NCI-H128 (cell line): Measurements from ENCODE around the gene GCH1.
A peak's percentile ranks its signal among the peaks of the same experiment; 100 is the strongest.
"Not testable (repeated sequence)": the region's sequence is repeated elsewhere in the genome, so short reads cannot be mapped to it uniquely, and the experiment has no call there.

Experiments used
- DNase-seq: peaks from one replicate; lab custom pipeline; 2025; ENCODE audit not compliant: unreplicated experiment; lab: John Stamatoyannopoulos, UW

Gene GCH1

GRCh38 chr14:54902521-54903420 lies at the start of gene GCH1:
TSS of gene GCH1 (minus strand) at chr14:54902826. CDS start at chr14:54902663, 163 bp downstream.
- peak; percentile 76 for DNase-seq

GRCh38 chr14:54947230-54947629 lies 44.6 kb upstream of the GCH1 start:
- no peak for DNase-seq

DNA sequence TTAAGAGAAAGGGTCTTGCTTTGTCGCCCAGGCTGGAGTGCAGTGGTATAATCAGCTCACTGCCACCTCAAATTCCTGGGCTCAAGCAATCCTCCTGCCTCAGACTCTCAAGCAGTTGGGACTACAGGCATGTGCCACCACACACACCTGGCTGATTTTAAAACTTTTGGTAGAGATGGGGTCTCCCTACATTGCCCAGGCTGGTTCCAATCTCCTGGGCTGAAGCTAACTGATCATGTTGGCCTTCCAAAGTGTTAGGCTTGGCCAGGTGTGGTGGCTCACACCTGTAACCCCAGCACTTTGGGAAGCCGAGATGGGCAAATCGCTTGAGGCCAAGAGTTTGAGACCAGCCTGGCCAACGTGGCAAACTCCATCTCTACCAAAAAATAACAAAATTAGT lies 43.9 kb upstream of the GCH1 start:
- DNase-seq = no peak

DNA sequence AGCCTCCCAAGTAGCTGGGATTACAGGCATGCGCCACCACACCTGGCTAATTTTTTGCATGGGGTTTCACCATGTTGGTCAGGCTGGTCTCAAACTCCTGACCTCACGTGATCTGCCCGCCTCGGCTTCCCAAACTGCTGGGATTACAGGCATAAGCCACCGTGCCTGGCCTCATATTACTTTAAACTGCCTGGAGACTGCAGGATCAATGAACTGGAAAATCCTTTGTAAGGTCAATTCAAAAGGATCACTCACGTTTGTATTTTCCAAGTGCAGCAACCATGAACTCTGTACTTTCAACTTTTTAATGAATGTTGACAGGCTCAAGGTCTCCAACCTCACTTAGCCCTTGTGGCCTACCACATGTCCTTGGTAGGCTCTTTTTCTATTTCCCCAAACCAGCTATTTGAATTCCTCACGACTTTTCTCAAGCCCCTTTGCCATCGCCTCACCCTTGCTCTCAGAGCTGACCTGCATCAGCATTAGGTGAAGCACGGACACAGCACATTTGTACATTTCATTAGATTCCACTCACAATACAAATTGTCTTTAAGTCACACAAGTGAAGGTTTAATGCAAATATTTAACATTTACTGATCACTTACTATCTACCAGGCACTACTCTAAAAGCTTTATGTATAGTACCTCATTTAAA lies 42.2 kb upstream of the GCH1 start:
- DNase-seq = no peak

DNA sequence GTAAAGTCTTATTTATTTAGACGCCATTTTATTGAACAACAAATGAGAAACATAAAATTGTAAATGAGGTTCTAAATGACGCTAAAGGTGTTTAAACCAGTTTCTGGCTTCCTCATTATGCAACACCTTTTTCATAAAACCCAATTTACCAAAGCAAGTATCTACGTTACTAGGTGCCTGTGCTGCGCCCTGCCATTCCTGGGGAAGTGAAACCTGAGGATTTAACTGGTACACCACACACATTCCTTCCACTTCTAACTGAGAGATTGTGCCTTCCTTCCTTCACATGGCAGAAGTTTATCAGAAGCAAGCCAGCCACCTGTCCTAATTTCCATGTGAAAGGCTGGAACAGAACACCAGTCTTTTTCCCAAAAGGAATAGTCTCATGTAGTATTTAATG lies 40.3 kb upstream of the GCH1 start:
- DNase-seq = no peak

- DNase-seq = no peak
Measured at GRCh38 chr14:54936816-54937215, 34.2 kb upstream of the GCH1 start.

GRCh38 chr14:54935958-54936357 lies 33.3 kb upstream of the GCH1 start:
- no peak for DNase-seq

- no peak for DNase-seq
Measured at GRCh38 chr14:54935100-54935499, 32.5 kb upstream of the GCH1 start.

GRCh38 chr14:54933006-54933405 lies 30.4 kb upstream of the GCH1 start:
- no peak for DNase-seq

- no peak for DNase-seq
Measured at GRCh38 chr14:54931598-54932340, 29.1 kb upstream of the GCH1 start.

DNA sequence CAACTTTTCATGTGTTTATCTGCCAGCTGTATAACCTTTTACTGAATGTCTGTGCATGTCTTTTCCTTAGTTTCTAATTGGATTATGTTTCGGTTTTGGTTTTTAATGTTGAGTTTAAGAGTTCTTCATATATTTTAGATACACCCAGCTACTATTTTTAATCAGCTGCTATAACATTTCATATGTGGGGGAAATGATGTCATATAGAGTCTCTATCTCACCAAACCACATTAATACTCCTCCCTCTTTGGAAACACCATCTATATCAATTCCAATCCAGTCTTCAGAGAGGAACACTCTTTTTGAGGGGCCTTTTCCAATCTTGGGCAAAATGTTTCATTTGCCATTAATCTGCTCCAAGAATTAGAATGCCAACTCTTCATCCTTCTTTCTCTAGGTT lies 28.5 kb upstream of the GCH1 start:
- DNase-seq = no peak

GRCh38 chr14:54929556-54929955 lies 26.9 kb upstream of the GCH1 start:
- no peak for DNase-seq

DNA sequence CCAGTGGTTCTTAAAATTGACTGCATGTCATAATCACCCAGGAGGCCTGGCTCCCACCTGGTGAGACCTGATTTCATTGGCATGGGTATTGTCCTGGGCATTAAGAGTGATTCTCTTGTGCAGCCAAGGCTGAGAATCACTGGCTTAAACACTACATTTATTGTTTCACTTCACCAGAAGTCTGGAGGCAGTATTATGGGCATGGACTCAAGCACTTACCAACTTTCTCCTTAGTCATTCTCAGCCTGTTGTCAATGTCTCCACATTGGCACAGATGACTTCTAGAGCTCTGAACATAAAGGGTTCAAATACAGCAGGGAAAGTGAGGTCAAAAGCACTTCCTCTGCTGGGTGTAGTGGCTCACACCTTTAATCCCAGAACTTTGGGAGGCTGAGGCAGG lies 25.6 kb upstream of the GCH1 start:
- DNase-seq = no peak

DNA sequence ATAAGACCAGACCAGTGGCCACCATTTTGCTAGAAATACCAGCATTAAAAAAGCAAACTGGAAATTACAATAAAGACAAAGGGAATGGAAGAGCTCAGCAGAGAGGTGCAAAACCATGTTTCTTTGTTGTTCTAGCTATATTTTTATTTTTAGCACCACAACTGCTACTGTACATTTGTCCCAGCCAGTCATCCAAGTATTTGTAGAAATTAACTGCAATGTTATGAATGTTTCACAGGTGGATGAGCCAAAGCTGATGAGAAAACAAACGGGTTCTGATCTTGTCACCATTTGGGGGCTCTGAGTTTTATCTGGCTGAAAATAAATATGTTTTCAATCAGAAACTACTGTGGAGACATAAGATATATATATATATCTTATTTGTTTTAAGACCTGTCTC lies 24.9 kb upstream of the GCH1 start:
- DNase-seq = no peak

DNA sequence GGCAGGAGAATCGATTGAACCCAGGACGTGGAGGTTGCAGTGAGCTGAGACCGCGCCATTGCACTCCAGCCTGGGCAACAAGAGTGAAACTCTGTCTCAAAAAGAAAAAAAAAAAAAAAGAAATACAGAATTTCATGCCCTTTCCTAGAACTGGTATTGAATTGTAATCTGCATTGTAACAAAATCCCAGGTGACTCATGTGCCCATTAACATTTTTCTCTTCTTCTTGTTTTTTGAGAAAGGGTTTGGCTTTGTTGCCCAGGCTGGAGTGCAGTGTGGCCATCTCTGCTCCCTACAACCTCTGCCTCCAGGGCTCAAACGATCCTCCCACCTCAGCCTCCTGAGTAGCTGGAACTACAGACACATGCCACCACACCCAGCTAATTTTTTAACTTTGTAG lies 23.9 kb upstream of the GCH1 start:
- not testable (repeated sequence) for DNase-seq

GRCh38 chr14:54922598-54922997 lies 20.0 kb upstream of the GCH1 start:
- no peak for DNase-seq

DNA sequence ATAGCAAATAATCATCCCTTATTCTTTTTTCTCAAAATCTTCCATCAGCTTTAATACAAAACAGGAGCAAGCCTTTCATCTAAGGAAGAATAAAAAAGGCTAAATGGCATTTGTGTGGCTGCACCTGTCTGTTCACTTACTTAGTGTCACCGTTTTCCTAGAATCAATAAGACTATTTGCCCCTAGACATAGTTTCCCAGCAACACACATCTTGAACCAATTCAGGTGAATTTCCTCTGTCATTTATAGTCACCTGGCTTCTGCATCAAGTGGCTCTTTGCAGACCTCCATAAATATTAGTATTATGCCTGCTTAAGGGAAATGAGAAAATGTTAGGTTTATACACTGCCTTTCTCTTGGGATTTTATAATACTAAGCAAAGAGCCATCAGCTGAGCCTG lies 17.4 kb upstream of the GCH1 start:
- DNase-seq = no peak

GRCh38 chr14:54919330-54919729 lies 16.7 kb upstream of the GCH1 start:
- DNase-seq = no peak

- no peak for DNase-seq
Measured at GRCh38 chr14:54918427-54918826, 15.8 kb upstream of the GCH1 start.

DNA sequence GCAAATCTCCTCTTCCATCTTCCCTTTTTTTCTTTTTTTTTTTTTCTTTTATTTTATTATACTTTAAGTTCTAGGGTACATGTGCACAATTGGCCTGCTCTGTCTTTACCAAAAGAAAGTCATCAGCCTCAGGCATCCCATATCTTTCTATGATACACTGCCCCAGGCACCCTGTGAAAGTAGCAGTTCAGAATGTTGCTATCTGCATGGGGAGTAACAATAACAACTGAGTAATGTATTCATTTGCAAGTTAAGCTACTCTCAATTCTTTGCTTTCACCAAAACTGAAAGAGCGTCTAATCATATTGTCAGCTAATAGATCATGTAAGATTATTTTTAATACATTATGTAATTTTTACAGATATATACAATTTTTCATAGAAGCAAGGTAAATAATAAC lies 13.5 kb upstream of the GCH1 start:
- DNase-seq = no peak

DNA sequence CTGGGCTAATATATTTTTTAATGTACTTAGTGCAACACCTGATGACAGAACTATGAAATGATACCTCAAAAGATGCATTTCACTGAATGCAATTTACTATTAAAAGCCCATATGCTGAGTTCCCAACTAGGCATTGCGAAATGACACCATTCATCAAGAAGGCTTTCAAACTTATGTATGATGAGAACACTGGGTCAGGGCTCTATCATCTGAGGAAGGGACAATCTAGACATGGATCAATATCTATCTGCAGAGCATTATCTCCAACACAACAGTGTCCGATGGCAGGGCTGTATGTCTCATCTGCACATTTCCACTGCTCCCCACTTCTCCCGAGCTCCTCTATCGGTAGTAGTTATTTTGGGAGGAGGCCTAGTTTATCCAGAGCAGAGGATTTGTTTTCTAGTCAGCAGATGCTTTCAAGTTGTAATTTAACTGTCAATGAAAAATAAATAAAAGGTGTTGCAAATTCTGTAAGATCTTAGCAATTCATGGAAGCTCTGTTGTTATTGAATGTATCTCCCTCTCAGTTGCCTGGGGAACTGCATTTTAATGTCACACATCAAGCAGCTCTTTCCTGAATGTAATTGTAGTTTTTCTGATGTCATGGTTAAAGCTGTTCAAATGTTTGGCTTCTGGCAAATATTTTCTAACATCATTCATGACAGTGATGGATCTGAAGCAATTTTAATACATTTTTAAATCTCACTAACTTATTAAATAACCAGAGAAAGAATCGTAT lies 7.4 kb upstream of the GCH1 start:
- no peak for DNase-seq
